ENCODE measurements around the gene PRLR. TPM values are rescaled to one million over a fixed set of nuclear protein-coding genes. Genes with fewer than 3 reads are reported as not detected.
"Not testable (repeated sequence)": the region's sequence is repeated elsewhere in the genome, so short reads cannot be mapped to it uniquely, and the experiment has no call there.

The PRLR gene
- total RNA-seq, 6 experiments from 2014 or later: 7.4 to 26.8 (median 15.1) TPM

DNA sequence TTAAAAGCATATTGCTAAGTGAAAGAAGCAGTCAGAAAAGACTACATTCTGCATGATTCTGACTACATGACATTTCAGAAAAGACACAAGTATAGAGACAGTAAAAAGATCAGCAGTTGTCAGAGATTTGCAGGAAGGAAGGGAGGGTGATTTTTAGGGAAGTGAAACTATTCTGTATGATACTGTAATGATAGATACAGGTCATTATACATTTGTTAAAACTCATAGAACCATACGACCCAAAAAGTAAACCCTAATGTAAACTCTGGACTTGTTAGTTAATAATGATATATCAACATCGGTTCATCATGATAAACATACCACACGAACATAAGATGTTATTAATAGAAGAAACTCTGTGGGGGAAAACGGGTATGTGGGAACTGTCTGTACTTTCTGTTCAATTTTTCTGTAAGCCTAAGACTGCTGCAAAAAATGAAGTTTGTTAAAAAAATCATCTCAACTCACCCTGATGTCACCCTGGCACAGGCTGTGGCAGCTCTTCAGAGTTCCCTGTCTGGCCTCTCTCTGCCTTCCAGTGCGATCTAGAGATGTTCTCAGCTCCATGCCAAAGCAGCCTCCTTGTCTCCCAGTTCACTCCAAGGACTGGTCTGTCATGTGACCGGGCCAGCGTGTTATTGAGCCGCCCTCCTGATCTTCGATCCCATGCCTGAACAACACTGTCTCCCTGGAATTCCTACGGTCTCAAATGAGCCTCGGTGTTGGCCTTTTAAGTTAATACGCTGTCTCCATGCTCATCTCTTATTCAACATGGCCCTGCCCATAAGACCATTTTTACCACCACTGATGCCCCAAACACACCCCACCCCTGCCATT lies 35.4 kb downstream of the PRLR start:
- WGBS (ENCODE audit: insufficient coverage, low coverage, low lambda C conversion rate, missing lambda C conversion rate): 71% methylated on average over 6 of the region's 12 CpGs
- TF ChIP-seq, protein P1, sequence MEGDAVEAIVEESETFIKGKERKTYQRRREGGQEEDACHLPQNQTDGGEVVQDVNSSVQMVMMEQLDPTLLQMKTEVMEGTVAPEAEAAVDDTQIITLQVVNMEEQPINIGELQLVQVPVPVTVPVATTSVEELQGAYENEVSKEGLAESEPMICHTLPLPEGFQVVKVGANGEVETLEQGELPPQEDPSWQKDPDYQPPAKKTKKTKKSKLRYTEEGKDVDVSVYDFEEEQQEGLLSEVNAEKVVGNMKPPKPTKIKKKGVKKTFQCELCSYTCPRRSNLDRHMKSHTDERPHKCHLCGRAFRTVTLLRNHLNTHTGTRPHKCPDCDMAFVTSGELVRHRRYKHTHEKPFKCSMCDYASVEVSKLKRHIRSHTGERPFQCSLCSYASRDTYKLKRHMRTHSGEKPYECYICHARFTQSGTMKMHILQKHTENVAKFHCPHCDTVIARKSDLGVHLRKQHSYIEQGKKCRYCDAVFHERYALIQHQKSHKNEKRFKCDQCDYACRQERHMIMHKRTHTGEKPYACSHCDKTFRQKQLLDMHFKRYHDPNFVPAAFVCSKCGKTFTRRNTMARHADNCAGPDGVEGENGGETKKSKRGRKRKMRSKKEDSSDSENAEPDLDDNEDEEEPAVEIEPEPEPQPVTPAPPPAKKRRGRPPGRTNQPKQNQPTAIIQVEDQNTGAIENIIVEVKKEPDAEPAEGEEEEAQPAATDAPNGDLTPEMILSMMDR (IDR thresholded peaks at IDR 0.05): no peak
- TF ChIP-seq POLR2A (IDR thresholded peaks at IDR 0.05): no peak
- intact Hi-C loops (cut with DNase I): no loop called here

DNA sequence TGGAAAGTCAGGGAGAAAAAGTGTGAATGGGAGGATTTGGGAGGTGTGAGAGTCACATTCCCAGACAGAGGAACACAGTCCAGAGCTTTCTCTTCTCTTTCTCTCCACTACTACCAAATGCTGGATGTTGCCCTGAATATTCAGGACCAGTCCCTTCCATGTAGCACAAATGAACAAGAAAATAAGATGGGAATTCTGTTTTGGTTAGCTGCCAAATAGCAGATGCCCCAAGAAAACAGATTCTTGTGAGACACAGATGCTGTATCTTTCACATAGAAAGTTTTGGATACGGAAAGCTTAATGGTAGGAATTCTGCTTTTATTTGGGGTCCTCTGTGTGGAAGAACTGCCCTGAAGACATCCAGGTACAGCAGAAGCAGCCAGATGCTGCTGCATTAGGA lies 37.8 kb downstream of the PRLR start:
- 80% methylated on average over 1 of the region's 1 CpG for WGBS (ENCODE audit: insufficient coverage, low coverage, low lambda C conversion rate, missing lambda C conversion rate)
- intact Hi-C loops (cut with DNase I): no loop called here

More for the DNA sequence above, 35.4 kb downstream of the PRLR start:
- H3K9me3 ChIP-seq: no peaks in the 10 kb centered on the region
- H3K27me3 ChIP-seq: no peaks in the 10 kb centered on the region
- peaks cover 0 to 17% (median 7%) of the 10 kb centered on the region in 4 donors for H3K4me1 ChIP-seq
- peak in 3 of 4 donors; percentile 9 to 29 (median 12) for ATAC-seq
- no peaks in the 10 kb centered on the region for H3K36me3 ChIP-seq
- no peak overlapping the region for H3K4me3 ChIP-seq
- DNase-seq: no peak
- no peak overlapping the region for H3K27ac ChIP-seq

DNA sequence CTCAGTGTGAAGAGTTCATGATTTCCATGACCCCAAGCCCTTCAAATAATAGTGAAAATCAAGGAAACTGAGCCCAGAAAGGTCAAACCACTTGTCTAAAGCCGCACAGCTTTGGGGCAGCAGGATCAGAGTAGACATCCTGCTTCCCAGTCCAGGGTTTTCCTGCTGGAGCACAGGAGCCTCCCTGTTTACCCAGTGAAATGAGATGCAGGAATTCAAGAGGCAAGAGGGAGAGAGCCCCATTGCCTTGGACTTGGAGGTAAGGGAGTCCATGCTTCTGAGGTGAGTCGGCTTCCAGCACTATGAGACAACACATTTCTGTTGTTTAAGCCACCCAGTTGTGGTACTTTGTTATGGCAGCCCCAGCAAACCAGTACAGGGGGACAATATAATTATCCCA lies 40.5 kb downstream of the PRLR start:
- ATAC-seq, H3K4me3 ChIP-seq, DNase-seq, H3K9me3 ChIP-seq, H3K27ac ChIP-seq, H3K27me3 ChIP-seq, H3K36me3 ChIP-seq: not testable (repeated sequence)
- intact Hi-C loops (cut with DNase I): loop anchor here (10.0 kb wide), 1 partner anchor 95 kb away; no protein-coding TSS in a partner anchor
- WGBS (ENCODE audit: insufficient coverage, low coverage, low lambda C conversion rate, missing lambda C conversion rate): 83% methylated on average over 1 of the region's 2 CpGs
- H3K4me1 ChIP-seq: peaks cover 0 to 12% (median 0%) of the 10 kb centered on the region in 4 donors

More for the DNA sequence above, 37.8 kb downstream of the PRLR start:
- no peak for DNase-seq
- Histone ChIP-seq H3K4me1 (peaks cover 0 to under 1% (median 0%) of the 10 kb centered on the region in 4 donors), H3K27ac (no peak overlapping the region), H3K27me3 (no peaks in the 10 kb centered on the region), H3K4me3 (no peak overlapping the region), H3K36me3 (no peaks in the 10 kb centered on the region), H3K9me3 (no peaks in the 10 kb centered on the region)
- no peak for ATAC-seq
- TF ChIP-seq, protein P1 (IDR thresholded peaks at IDR 0.05): no peak
- no peak for TF ChIP-seq POLR2A (IDR thresholded peaks at IDR 0.05)

DNA sequence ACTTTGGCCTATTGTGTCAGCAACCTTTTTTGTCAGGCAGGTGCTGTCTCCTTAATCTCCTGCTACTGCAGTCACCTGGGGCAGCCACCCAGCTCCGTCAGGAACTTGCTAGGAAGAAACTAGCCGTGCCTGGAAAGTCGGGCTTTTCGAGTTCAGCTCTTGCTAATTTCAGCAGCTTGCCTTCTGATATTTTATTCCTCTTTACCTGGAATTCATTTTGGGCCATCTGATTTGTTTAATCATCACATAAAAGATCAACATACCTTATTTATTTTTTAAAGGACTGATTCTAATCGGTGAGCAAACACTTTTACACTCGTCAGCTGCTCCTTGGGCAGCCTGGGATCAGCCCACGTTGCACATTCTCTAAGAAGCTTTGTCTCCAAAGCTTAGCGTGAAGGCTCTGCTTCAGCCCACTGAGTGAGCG lies 42.2 kb downstream of the PRLR start:
- Histone ChIP-seq H3K27ac (no peak overlapping the region), H3K9me3 (no peaks in the 10 kb centered on the region), H3K4me1 (peaks cover 0 to 13% (median under 1%) of the 10 kb centered on the region in 4 donors), H3K4me3 (no peak overlapping the region), H3K36me3 (no peaks in the 10 kb centered on the region), H3K27me3 (no peaks in the 10 kb centered on the region)
- intact Hi-C loops (cut with DNase I): loop anchor here (10.0 kb wide), 1 partner anchor 93 kb away; no protein-coding TSS in a partner anchor
- WGBS (ENCODE audit: insufficient coverage, low coverage, low lambda C conversion rate, missing lambda C conversion rate): 50% methylated on average over 9 of the region's 9 CpGs
- no peak for TF ChIP-seq POLR2A (IDR thresholded peaks at IDR 0.05)
- TF ChIP-seq, protein P1 (IDR thresholded peaks at IDR 0.05): no peak
- no peak for ATAC-seq
- DNase-seq: no peak

DNA sequence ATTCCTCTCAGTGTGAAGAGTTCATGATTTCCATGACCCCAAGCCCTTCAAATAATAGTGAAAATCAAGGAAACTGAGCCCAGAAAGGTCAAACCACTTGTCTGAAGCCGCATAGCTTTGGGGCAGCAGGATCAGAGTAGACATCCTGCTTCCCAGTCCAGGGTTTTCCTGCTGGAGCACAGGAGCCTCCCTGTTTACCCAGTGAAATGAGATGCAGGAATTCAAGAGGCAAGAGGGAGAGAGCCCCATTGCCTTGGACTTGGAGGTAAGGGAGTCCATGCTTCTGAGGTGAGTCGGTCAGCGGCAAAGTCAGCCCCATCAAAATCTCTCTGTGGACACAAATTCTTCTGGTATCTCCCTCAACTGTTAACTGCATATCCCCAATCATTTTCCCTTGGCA lies 42.7 kb downstream of the PRLR start:
- not testable (repeated sequence) for H3K4me3 ChIP-seq

More for the DNA sequence above, 42.7 kb downstream of the PRLR start:
- not testable (repeated sequence) for H3K9me3 ChIP-seq, ATAC-seq, H3K27ac ChIP-seq, H3K36me3 ChIP-seq, H3K27me3 ChIP-seq, DNase-seq
- intact Hi-C loops (cut with DNase I): loop anchor here (10.0 kb wide), 1 partner anchor 93 kb away; no protein-coding TSS in a partner anchor
- 83% methylated on average over 3 of the region's 3 CpGs for WGBS (ENCODE audit: insufficient coverage, low coverage, low lambda C conversion rate, missing lambda C conversion rate)
- H3K4me1 ChIP-seq: peaks cover 0 to 13% (median 2%) of the 10 kb centered on the region in 4 donors

Measured in right lobe of liver (tissue), 6 donors.